GM21723 (cell line): ENCODE results near the gene SAGE1.
A peak's percentile ranks its signal among the peaks of the same experiment; 100 is the strongest.
"Not testable (repeated sequence)": the region's sequence is repeated elsewhere in the genome, so short reads cannot be mapped to it uniquely, and the experiment has no call there.

Source experiments
- ATAC-seq: cut with Tn5 transposase; IDR thresholded peaks from one replicate; pipeline ENCODE4 v1.9.1; 2021; ENCODE audit warnings: mild to moderate bottlenecking, moderate library complexity; ENCODE audit not compliant: unreplicated experiment

The SAGE1 gene, protein sequence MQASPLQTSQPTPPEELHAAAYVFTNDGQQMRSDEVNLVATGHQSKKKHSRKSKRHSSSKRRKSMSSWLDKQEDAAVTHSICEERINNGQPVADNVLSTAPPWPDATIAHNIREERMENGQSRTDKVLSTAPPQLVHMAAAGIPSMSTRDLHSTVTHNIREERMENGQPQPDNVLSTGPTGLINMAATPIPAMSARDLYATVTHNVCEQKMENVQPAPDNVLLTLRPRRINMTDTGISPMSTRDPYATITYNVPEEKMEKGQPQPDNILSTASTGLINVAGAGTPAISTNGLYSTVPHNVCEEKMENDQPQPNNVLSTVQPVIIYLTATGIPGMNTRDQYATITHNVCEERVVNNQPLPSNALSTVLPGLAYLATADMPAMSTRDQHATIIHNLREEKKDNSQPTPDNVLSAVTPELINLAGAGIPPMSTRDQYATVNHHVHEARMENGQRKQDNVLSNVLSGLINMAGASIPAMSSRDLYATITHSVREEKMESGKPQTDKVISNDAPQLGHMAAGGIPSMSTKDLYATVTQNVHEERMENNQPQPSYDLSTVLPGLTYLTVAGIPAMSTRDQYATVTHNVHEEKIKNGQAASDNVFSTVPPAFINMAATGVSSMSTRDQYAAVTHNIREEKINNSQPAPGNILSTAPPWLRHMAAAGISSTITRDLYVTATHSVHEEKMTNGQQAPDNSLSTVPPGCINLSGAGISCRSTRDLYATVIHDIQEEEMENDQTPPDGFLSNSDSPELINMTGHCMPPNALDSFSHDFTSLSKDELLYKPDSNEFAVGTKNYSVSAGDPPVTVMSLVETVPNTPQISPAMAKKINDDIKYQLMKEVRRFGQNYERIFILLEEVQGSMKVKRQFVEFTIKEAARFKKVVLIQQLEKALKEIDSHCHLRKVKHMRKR

DNA sequence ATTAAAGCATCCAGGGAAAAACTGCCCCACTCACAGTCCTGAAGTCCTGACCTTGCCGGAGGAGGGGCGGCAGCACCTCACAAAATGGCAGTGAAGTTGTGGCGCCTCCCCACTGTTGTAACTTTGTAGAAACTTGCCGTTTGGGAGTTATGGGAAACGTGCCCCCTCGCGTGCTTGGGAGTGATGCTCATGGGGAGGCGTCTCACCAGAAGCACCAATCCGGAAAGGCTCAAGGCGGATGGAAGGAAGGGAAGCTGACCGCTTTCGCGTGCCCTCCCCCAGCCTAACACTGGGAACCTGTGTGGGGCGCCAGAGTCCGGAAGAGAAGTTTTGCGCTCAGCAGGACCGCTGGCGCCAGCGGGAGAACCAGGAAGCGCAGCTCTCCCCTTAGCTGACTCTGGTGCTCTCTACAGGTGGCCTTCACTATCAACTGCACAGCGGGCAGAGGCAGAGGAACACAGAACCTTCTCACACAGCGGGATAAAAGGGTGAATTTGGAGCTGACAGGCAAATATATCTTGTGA is at the start of gene SAGE1, which contains the start of gene CT45A10:
TSS of gene SAGE1 (plus strand) at position 423 of the 524 bp plus-strand sequence. CDS start 2,527 bp downstream, outside the sequence.
TSS of gene CT45A10 (minus strand) at position 151 of the 524 bp plus-strand sequence. CDS start 8,100 bp downstream, outside the sequence.
- ATAC-seq, result no peak

DNA sequence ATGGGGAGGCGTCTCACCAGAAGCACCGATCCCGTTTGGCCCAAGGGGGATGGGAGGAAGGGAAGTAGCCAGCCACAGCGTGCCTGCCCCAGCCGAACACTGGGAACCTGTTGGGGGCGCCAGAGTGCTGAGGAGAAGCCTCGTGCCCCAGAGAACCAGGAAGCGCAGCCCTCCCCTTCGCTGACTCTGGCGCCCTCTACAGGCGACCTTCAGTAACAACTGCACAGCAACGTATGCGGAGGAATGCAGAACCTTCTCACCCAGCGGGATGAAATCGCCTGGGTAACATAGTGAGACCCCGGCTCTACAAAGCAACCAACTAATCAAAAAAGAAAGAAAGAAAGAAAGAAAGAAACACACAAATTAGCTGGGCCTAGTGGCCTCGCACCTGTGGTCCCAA is 39.1 kb upstream of the SAGE1 start, which contains the start of gene CT45A8:
TSS of gene CT45A8 (minus strand) at position 101 of the 400 bp plus-strand sequence. CDS start 3,755 bp downstream, outside the sequence.
- not testable (repeated sequence) for ATAC-seq

DNA sequence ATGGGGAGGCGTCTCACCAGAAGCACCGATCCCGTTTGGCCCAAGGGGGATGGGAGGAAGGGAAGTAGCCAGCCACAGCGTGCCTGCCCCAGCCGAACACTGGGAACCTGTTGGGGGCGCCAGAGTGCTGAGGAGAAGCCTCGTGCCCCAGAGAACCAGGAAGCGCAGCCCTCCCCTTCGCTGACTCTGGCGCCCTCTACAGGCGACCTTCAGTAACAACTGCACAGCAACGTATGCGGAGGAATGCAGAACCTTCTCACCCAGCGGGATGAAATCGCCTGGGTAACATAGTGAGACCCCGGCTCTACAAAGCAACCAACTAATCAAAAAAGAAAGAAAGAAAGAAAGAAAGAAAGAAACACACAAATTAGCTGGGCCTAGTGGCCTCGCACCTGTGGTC is 21.8 kb upstream of the SAGE1 start, which contains the start of gene CT45A9:
TSS of gene CT45A9 (minus strand) at position 101 of the 400 bp plus-strand sequence. CDS start 3,751 bp downstream, outside the sequence.
- ATAC-seq, result not testable (repeated sequence)

DNA sequence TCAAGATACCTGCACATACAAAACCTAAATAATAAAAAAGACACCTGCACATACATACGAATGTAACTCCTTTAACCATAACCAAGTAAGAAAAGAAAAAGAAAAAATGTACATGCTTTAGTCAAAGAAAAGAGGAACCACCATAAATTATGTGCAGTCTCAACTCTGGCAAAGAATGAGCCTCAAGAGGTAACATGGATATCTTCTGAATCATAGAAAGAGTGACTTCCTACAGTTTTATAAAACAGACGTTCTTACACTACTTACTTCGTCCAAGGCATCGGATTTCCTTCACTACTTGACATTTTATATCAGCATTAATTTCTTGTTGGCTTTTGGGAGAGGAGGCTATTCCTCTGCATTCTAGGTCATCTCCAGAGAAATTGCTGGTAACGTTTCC is 10.8 kb upstream of the SAGE1 start:
- not testable (repeated sequence) for ATAC-seq

DNA sequence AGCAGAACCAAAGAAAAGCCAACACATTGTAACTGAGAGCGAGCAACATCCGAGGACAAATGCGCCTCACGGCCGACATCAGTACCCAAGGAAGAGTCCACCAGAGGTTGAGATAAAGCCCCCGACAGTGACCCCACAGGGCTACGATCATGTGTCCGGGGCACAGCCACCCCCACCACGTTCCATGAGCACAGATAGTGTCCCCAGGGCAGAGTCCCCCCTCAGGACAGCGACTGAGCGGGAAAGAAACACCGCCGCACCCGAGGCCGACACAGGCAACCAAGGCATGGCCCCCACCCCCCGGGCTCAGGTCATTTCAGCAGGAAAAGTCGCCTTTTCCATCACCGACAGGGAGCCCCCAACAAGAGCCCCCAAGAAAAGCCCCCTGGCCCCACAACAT is 5.3 kb upstream of the SAGE1 start:
- ATAC-seq, result not testable (repeated sequence)

DNA sequence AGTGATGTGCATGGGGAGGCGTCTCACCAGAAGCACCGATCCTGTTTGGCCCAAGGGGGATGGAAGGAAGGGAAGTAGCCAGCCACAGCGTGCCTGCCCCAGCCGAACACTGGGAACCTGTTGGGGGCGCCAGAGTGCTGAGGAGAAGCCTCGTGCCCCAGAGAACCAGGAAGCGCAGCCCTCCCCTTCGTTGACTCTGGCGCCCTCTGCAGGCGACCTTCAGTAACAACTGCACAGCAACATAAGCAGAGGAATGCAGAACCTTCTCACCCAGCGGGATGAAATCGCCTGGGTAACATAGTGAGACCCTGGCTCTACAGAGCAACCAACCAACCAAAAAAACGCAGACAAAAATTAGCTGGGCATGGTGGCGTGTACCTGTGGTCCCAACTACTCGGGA is 4.5 kb upstream of the SAGE1 start:
- ATAC-seq, result not testable (repeated sequence)

DNA sequence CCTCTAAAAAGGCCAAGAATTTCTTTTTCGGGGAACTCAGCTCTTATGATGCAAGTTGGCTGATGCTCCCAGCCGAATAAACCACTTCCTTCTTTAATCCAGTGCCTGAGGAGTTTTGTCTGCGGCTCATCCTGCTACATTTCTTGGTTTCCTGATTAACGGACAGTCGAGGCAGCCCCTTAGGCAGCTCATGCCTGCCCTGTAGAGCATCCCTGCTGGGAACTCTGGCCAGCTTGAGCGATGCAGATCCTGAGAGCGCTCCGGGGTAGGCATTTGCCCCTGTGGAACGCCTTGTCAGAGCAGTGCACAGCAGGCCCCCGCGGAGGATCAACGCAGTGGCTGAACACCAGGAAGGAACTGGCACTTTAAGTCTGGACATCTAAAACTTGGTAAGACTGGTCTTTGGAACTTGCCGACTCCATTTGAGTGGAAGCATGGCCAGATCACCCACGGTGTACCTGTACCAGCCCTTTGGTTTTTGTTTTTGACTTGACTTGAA is 3.4 kb upstream of the SAGE1 start:
- no peak for ATAC-seq

DNA sequence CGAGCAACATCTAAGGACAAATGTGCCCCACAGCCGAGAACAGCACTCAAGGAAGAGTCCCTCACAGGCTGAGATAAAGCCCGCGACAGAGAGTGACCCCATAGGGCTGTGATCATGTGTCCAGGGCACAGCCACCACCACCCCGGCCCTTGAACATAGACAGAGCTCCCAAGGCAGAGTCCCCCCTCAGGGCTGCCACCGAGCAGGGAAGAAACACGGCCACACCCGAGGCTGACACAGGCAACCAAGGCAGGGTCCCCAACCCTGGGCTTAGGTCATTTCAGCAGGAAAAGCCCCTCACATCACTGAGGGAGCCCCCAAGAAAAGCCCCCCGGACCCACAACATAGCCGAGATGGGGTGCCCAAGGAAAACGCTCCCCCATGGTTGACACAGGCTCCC is 735 bp upstream of the SAGE1 start:
- no peak for ATAC-seq

DNA sequence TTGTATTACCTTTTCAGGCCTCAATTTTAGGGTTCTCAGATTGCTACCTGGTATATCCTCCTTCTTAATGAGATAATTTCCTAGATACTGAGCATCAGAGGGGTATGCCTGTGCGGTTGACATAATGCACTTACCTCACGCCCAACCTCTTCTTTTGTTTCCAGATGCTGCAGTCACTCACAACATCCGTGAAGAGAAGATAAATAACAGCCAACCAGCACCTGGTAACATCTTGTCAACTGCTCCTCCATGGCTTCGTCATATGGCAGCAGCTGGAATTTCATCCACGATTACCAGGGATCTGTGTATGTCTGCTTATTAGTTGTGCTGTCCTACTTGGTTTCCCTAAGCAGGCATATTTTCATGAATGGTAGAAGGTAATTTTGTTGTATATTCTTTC is 16.7 kb downstream of the SAGE1 start:
- no peak for ATAC-seq

DNA sequence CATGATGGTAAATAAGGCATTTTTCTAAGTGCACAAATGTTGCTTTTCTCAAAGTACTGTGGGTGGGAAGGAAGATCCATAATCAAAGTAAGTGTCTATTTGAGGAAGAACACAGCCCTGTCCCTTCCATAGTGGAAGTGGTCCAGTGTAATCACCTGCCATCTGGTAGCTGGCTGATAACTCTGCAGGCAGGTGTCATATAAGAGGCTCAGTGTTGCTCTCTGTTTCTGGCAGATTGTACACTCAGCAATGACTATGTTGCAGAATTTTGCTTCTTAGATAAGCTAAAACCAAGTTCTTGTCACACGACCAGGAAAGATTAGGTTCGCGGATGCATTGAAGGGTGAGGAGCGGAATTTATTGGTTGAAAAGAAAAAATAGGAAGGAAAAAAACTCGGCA is 20.9 kb downstream of the SAGE1 start:
- ATAC-seq, result no peak

DNA sequence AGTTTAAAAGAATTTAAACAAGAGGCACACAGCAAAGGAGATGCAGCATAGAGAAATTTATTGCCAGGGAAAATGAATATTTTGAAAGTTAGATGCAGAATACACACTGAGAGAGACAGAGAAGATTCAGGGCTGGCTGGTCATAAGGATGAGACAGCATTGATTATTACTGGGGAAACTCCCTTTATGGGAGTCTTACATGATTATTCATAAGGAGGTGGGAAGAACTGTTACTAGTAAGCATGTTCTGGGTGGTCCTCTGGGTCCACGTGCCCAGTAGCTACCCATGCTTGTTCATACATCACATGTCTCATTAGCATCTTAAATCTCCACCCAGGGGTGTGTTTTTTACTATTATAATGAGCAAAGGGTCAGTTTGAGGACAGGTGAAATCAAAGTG is 27.0 kb downstream of the SAGE1 start:
- ATAC-seq, result not testable (repeated sequence)

DNA sequence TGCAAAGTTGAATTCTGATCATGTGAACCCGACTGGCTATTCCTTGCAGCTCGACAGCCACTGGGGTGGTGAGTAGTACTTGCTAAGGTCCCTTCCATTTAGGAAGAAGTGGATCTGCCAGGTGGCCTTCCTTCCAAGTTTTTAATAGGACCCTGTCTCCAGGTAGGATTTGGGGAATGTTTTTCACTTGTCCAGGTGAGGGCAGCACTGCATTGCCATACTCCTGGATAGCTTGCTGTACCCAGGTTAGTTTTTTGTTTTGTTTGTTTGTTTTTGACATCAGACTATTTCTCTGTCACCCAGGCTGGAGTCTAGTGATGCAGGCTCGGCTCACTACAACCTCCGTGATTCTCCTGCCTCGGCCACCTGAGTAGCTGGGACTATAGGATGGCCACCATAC is 29.8 kb downstream of the SAGE1 start:
- ATAC-seq, result no peak

DNA sequence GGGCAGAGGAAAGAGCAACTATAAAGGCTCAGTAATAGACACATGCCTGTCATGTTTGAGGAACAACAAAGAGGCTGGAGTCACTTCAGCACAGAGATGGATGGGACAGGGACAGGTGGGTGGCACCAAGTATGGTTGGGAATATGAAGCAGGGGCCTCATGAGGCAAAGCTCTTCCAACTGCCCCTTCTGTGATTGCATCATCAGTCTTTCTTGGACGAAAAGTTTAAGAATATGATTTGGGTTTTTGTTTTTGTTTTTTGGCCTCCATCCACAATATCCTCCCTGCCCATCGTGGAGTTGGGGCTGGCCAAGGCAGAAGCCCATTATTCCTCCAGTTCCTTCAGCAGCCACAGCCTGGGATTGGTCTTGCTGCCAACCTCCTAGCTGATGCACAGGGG is 34.4 kb downstream of the SAGE1 start:
- no peak for ATAC-seq

DNA sequence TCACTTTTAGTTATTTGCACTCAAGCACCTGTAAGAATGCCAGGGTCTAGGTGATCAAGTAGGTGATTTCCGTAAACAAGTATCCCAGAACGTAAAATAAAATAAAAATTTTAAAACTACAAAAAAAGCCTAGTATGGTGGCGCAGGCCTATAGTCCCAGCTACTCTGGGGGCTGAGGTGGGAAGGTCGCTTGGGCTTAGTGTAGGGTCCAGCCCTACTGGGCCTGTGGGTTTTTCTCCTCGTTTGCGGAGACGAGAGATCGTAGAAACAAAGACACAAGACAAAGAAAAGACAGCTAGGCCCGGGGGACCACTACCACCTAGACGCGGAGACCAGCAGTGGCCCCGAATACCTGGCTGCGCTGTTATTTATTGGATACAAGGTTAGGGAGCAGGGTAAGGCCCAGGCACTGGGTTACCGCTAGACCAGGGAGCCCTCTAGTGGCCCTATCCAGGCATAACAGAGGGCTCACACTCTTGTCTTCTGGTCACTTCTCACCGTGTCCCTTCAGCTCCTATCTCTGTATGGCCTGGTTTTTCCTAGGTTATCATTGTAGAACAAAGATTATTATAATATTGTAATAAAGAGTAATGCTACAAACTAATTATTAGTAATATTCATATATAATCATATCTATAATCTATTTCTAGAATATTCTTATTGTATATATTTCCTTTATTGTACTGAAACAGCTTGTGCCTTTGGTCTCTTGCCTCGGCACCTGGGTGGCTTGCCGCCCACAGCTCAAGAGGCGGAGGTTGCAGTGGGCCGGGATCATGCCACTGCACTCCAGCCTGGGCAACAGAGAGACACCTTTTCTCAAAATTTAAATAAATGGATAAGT is 38.4 kb downstream of the SAGE1 start:
- peak; percentile 83 for ATAC-seq

DNA sequence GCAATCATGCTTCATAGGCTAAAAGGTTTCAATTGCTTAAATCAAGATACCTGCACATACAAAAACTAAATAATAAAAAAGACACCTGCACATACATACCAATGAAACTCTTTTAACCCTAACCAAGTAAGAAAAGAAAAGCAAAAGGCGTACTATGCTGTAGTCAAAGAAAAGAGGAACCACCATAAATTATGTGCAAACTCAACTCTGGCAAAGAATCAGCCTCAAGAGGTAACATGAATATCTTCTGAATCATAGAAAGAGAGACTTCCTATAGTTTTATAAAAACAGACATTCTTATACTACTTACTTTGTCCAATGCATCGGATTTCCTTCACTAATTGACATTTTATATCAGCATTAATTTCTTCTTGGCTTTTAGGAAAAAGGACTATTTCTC is 51.0 kb downstream of the SAGE1 start:
- ATAC-seq, result no peak

DNA sequence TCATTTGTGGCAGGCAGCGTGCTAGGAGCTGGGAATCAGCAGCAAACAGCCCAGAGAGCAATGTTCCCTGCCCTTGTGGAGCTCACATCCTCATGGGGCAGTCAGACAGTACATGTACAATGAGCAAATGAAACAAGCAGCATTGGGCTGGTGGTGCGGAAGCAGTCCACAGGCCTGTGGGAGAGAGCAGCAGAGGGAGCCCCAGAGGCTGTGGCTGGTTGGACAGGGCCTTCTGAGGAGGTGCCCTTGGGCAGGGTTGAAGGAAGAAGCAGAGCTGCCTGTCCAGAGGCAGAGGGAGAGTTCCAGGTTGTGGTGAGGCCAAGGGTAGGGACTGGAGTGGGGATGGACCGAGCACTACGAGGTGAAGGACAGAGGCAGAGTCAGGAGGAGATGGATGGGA is 57.8 kb downstream of the SAGE1 start:
- ATAC-seq, result no peak
